ENCODE results near the gene SPOCK3. TPM values are rescaled to one million over a fixed set of nuclear protein-coding genes. Genes with fewer than 3 reads are reported as not detected.

SPOCK3 gene
- total RNA-seq, 1 donor = not detected

DNA sequence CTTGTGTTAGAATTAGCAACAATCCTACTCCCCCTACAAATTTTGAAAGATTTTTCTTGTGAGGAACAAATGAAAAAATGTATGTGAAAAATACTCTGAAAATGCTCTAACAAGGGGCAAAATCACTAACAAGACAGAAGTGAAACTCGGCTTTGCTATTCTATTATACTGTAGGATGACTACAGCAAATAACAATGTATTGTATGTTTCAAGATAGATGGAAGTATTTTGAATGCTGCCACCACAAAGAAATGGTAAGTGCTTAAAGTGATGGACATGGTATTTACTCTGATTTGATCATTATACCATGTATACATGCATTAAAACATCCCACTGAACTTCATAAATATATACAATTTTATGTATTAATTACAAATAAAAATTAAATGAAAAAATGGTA is 192.8 kb downstream of the SPOCK3 start:
- Histone ChIP-seq H3K4me1 (ENCODE audit: insufficient read depth, low read length) (no peaks in the 10 kb centered on the region), H3K27me3 (ENCODE audit: insufficient read depth, low read length) (no peaks in the 10 kb centered on the region), H3K36me3 (ENCODE audit: insufficient read depth, low read length) (no peaks in the 10 kb centered on the region), H3K4me3 (ENCODE audit: insufficient read depth, low read length) (no peak overlapping the region), H2AFZ (ENCODE audit: low read length) (no peak overlapping the region), H4K20me1 (ENCODE audit: insufficient read depth, low read length) (no peaks in the 10 kb centered on the region), H3K9me3 (ENCODE audit: low read depth, low read length) (no peaks in the 10 kb centered on the region), H3K79me2 (ENCODE audit: insufficient read depth, low read length) (no peaks in the 10 kb centered on the region), H3K4me2 (ENCODE audit: insufficient read depth, low read length) (no peak overlapping the region), H3K27ac (ENCODE audit: low read depth, low read length) (no peak overlapping the region)
- DNase-seq (ENCODE audit: insufficient read length, low spot score, missing footprints) = no peak
- TF ChIP-seq, protein P1, sequence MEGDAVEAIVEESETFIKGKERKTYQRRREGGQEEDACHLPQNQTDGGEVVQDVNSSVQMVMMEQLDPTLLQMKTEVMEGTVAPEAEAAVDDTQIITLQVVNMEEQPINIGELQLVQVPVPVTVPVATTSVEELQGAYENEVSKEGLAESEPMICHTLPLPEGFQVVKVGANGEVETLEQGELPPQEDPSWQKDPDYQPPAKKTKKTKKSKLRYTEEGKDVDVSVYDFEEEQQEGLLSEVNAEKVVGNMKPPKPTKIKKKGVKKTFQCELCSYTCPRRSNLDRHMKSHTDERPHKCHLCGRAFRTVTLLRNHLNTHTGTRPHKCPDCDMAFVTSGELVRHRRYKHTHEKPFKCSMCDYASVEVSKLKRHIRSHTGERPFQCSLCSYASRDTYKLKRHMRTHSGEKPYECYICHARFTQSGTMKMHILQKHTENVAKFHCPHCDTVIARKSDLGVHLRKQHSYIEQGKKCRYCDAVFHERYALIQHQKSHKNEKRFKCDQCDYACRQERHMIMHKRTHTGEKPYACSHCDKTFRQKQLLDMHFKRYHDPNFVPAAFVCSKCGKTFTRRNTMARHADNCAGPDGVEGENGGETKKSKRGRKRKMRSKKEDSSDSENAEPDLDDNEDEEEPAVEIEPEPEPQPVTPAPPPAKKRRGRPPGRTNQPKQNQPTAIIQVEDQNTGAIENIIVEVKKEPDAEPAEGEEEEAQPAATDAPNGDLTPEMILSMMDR (IDR thresholded peaks at IDR 0.05; ENCODE audit: extremely low read depth, low read depth, low read length) = no peak

DNA sequence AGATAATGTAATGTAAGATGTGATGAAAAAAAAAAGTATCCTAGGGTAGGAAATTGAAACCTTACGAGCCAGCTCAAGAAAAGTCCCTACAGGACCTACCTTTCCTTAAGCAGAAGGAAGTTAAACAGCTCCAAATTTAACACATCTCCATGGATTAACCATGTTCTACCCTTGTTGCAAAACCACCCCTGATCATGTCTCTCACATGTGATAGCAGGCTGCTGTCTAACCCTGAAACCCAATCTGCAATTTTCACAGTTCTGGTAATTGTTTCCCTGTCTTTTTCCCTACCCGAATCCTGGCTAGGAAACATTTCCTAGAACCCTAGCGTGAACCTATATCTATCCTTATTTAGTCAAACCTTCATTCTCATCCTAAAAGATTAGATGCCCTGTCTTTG is 198.9 kb downstream of the SPOCK3 start:
- TF ChIP-seq, protein P1 (IDR thresholded peaks at IDR 0.05; ENCODE audit: extremely low read depth, low read depth, low read length) = no peak
- no peaks in the 10 kb centered on the region for H3K36me3 ChIP-seq (ENCODE audit: insufficient read depth, low read length)
- H4K20me1 ChIP-seq (ENCODE audit: insufficient read depth, low read length) = no peaks in the 10 kb centered on the region
- no peaks in the 10 kb centered on the region for H3K9me3 ChIP-seq (ENCODE audit: low read depth, low read length)
- no peak overlapping the region for H3K4me2 ChIP-seq (ENCODE audit: insufficient read depth, low read length)
- H3K4me3 ChIP-seq (ENCODE audit: insufficient read depth, low read length) = no peak overlapping the region
- no peak overlapping the region for H2AFZ ChIP-seq (ENCODE audit: low read length)
- no peaks in the 10 kb centered on the region for H3K27me3 ChIP-seq (ENCODE audit: insufficient read depth, low read length)
- H3K27ac ChIP-seq (ENCODE audit: low read depth, low read length) = no peak overlapping the region
- no peak for DNase-seq (ENCODE audit: insufficient read length, low spot score, missing footprints)
- H3K79me2 ChIP-seq (ENCODE audit: insufficient read depth, low read length) = no peaks in the 10 kb centered on the region
- H3K4me1 ChIP-seq (ENCODE audit: insufficient read depth, low read length) = no peaks in the 10 kb centered on the region

DNA sequence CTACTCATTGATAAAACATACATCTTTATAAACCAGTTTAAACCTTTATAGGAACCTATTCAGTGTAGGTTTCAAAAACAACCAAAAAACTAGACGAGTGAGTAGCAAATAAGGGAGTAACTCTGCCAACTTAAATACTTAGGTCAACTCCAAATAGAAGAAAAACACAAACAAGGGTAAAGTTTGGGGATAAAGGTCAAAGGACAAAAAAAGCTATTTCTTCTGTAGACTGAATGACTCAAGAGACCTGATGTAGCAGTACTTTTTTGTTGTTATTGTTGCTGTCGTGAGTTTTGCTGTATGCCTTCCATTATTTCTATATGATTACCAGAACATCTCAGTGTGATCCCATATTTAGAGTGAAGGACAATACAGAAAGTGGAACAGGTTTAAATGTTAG is 199.3 kb downstream of the SPOCK3 start:
- TF ChIP-seq, protein P1 (IDR thresholded peaks at IDR 0.05; ENCODE audit: extremely low read depth, low read depth, low read length) = no peak
- no peak overlapping the region for H3K4me2 ChIP-seq (ENCODE audit: insufficient read depth, low read length)
- no peaks in the 10 kb centered on the region for H3K27me3 ChIP-seq (ENCODE audit: insufficient read depth, low read length)

DNA sequence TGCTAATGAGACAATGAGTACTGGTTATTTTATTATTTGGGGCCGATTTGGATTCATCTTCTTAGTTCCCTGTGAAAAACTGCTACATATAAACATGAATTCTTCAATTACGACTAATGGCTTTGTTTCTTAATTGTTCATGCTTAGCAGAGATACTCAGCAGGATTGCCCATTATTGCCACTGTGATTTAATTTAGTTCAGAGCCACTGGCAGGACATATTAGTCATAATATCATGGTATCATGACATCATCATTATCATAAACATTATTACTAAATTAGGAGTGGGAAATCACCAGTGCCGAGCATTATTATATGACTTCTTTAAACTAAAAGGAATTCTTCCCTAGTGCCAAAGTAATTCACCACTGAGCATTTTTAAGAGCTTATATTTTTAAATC is 201.4 kb downstream of the SPOCK3 start:
- Histone ChIP-seq H2AFZ (ENCODE audit: low read length) (no peak overlapping the region), H3K79me2 (ENCODE audit: insufficient read depth, low read length) (no peaks in the 10 kb centered on the region), H3K9me3 (ENCODE audit: low read depth, low read length) (no peaks in the 10 kb centered on the region), H4K20me1 (ENCODE audit: insufficient read depth, low read length) (no peaks in the 10 kb centered on the region), H3K36me3 (ENCODE audit: insufficient read depth, low read length) (no peaks in the 10 kb centered on the region), H3K4me3 (ENCODE audit: insufficient read depth, low read length) (no peak overlapping the region), H3K4me2 (ENCODE audit: insufficient read depth, low read length) (no peak overlapping the region), H3K27me3 (ENCODE audit: insufficient read depth, low read length) (no peaks in the 10 kb centered on the region), H3K27ac (ENCODE audit: low read depth, low read length) (no peak overlapping the region), H3K4me1 (ENCODE audit: insufficient read depth, low read length) (no peaks in the 10 kb centered on the region)
- DNase-seq (ENCODE audit: insufficient read length, low spot score, missing footprints) = no peak
- TF ChIP-seq, protein P1 (IDR thresholded peaks at IDR 0.05; ENCODE audit: extremely low read depth, low read depth, low read length) = no peak

More for the DNA sequence above, 199.3 kb downstream of the SPOCK3 start:
- DNase-seq (ENCODE audit: insufficient read length, low spot score, missing footprints) = no peak
- no peaks in the 10 kb centered on the region for H3K36me3 ChIP-seq (ENCODE audit: insufficient read depth, low read length)
- H3K79me2 ChIP-seq (ENCODE audit: insufficient read depth, low read length) = no peaks in the 10 kb centered on the region
- no peaks in the 10 kb centered on the region for H4K20me1 ChIP-seq (ENCODE audit: insufficient read depth, low read length)
- H3K4me1 ChIP-seq (ENCODE audit: insufficient read depth, low read length) = no peaks in the 10 kb centered on the region
- no peak overlapping the region for H2AFZ ChIP-seq (ENCODE audit: low read length)
- no peak overlapping the region for H3K27ac ChIP-seq (ENCODE audit: low read depth, low read length)
- no peaks in the 10 kb centered on the region for H3K9me3 ChIP-seq (ENCODE audit: low read depth, low read length)
- no peak overlapping the region for H3K4me3 ChIP-seq (ENCODE audit: insufficient read depth, low read length)
